Mammary epithelial cell (primary cell): Measurements from ENCODE around the gene CAPN8.

Source experiments
- EZH2 ChIP-seq: IDR thresholded peaks from 2 replicates; pipeline ENCODE4 v1.6.1; 2012; ENCODE audit warnings: low read length, inconsistent platforms, borderline replicate concordance
- TF ChIP-seq, protein P1 (sequence below), 2 donors: IDR thresholded peaks in 1 of 2; conservative IDR thresholded peaks in 1 of 2; 2 replicates each; pipeline ENCODE4 v1.5.1; 2011 to 2012; ENCODE audit warnings: inconsistent platforms in 2 of 2, low read length in 2 of 2, mild to moderate bottlenecking in 2 of 2, control low read depth in 1 of 2, low read depth in 1 of 2; ENCODE audit not compliant: insufficient read depth in 1 of 2; ENCODE audit errors: extremely low read depth in 1 of 2

DNA sequence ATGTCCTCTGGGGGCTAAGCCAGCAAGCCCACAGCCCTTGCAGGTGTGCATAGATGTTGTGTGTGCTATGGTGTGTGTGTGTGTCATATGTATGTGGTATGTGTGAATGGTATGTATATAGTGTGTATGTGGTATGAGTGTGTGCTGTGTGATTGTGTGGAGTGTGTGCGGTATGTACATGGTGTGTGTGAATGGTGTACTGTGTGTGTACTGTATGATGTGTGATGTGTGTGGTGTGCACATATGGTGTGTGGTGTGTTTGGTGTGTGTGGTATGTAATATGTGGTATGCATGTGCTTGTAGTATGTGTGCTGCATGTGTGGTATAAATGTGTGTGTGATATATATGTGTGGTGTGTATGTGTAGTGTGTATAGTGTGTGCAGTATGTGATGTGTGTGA lies 107.0 kb downstream of the CAPN8 start:
- TF ChIP-seq, protein P1, sequence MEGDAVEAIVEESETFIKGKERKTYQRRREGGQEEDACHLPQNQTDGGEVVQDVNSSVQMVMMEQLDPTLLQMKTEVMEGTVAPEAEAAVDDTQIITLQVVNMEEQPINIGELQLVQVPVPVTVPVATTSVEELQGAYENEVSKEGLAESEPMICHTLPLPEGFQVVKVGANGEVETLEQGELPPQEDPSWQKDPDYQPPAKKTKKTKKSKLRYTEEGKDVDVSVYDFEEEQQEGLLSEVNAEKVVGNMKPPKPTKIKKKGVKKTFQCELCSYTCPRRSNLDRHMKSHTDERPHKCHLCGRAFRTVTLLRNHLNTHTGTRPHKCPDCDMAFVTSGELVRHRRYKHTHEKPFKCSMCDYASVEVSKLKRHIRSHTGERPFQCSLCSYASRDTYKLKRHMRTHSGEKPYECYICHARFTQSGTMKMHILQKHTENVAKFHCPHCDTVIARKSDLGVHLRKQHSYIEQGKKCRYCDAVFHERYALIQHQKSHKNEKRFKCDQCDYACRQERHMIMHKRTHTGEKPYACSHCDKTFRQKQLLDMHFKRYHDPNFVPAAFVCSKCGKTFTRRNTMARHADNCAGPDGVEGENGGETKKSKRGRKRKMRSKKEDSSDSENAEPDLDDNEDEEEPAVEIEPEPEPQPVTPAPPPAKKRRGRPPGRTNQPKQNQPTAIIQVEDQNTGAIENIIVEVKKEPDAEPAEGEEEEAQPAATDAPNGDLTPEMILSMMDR (conservative IDR thresholded peaks at IDR 0.05 in 1 of 2, IDR thresholded peaks at IDR 0.05 in 1 of 2; ENCODE audit: extremely low read depth in 1 of 2, insufficient read depth in 1 of 2, low read depth in 1 of 2, low read length in 2 of 2) = no peak
- no peak for TF ChIP-seq EZH2
